HCT116 (cell line): Measurements from ENCODE around the gene PNLIPRP3. TPM values are rescaled to one million over a fixed set of nuclear protein-coding genes. Genes with fewer than 3 reads are reported as not detected.

ENCODE experiments used
- ATAC-seq: fragments of 200-7000 bp; cut with Tn5 transposase; 2 replicates; pipeline ENCODE4 v1.9.1; 2020; ENCODE audit warnings: mild to moderate bottlenecking, moderate library complexity
- BruUV-seq: library from RNA; stranded (reverse); fragments of 400-500 nt; replicated peaks from 2 replicates; lab custom pipeline; 2021; lab: Mats Ljungman, UMichigan
- CTCF ChIA-PET: fragments of 300-600 bp; sonication (Branson Sonifier 250); formaldehyde crosslinking; loops from one replicate; lab custom pipeline; 2021; ENCODE audit warnings: antibody characterized with exemption; lab: Charles Lee
- POLR2A ChIA-PET: fragments of 300-600, 350-600 bp; sonication (Branson Sonifier 250); formaldehyde crosslinking; loops from one replicate; lab custom pipeline; 2021; ENCODE audit warnings: antibody characterized with exemption; lab: Charles Lee
- RAD21 ChIA-PET, 2 experiments: fragments of 300-600 bp; sonication (Branson Sonifier 250); formaldehyde crosslinking; loops; one replicate each; lab custom pipeline; 2023; ENCODE audit warnings: low total read pairs in 2 of 2; ENCODE audit not compliant: uncharacterized antibody in 2 of 2, unreplicated experiment in 2 of 2, low non-redundant PET in 1 of 2; lab: Charles Lee
- DNase-seq: peaks from one replicate; pipeline ENCODE4 v3.0.0-alpha.2; 2010; ENCODE audit warnings: low read depth, low spot score
- H2AFZ ChIP-seq: fragments of 200-600 bp; shearing (Covaris generic), sonication (generic); 2 replicates; pipeline ENCODE4 v1.6.1; 2017; ENCODE audit warnings: low read depth, mixed run types, mixed read lengths, antibody characterized with exemption, low read length; ENCODE audit not compliant: poor library complexity, severe bottlenecking
- H3K27ac ChIP-seq: 2 replicates; pipeline ENCODE4 v1.5.1; 2012; ENCODE audit warnings: low read depth, low read length
- H3K27me3 ChIP-seq: fragments of 200-600 bp; sonication (generic); 2 replicates; pipeline ENCODE4 v1.6.1; 2016; ENCODE audit warnings: mixed run types, low read length, mixed read lengths; ENCODE audit not compliant: insufficient read depth
- H3K36me3 ChIP-seq, 2 experiments: fragments of 200-500 bp in 1 of 2; fragments of 200-600 bp in 1 of 2; sonication (Bioruptor generic) in 1 of 2; sonication (generic) in 1 of 2; 2 replicates each; pipeline versions ENCODE4 v1.5.1 to v1.6.1; 2014 to 2016; ENCODE audit warnings: low read length in 2 of 2, inconsistent platforms in 1 of 2, mixed read lengths in 1 of 2, mixed run types in 1 of 2; ENCODE audit not compliant: insufficient read depth in 2 of 2, control insufficient read depth in 1 of 2
- H3K4me1 ChIP-seq, 2 experiments: fragments of 200-600 bp in 1 of 2; sonication (generic) in 1 of 2; 2 replicates each; pipeline versions ENCODE4 v1.5.1 to v1.6.1; 2012 to 2017; ENCODE audit warnings: low read length in 2 of 2, inconsistent platforms in 1 of 2, mild to moderate bottlenecking in 1 of 2, mixed read lengths in 1 of 2, mixed run types in 1 of 2, moderate library complexity in 1 of 2; ENCODE audit not compliant: insufficient read depth in 2 of 2, control insufficient read depth in 1 of 2
- H3K4me2 ChIP-seq: fragments of 200-600 bp; sonication (generic); 2 replicates; pipeline ENCODE4 v1.6.1; 2017; ENCODE audit warnings: mixed run types, low read length, mixed read lengths
- H3K4me3 ChIP-seq, 2 experiments: fragments of 200-600 bp in 1 of 2; sonication (generic) in 1 of 2; replicated peaks in 1 of 2; 2 replicates each; pipeline ENCODE4 v1.5.1; 2011 to 2016; ENCODE audit warnings: low read length in 2 of 2, control low read depth in 1 of 2, low read depth in 1 of 2, mild to moderate bottlenecking in 1 of 2, mixed read lengths in 1 of 2, mixed run types in 1 of 2
- H3K79me2 ChIP-seq: fragments of 200-600 bp; sonication (generic); 2 replicates; pipeline ENCODE4 v1.6.1; 2017; ENCODE audit warnings: mild to moderate bottlenecking, mixed run types, low read length, moderate library complexity, mixed read lengths; ENCODE audit not compliant: insufficient read depth
- H3K9ac ChIP-seq: fragments of 200-600 bp; sonication (generic); 2 replicates; pipeline ENCODE4 v1.6.1; 2016; ENCODE audit warnings: low read length, mixed read lengths
- H3K9me2 ChIP-seq: fragments of 200-600 bp; sonication (generic), shearing (Covaris generic); 2 replicates; pipeline ENCODE4 v1.6.1; 2017; ENCODE audit warnings: mixed run types, mild to moderate bottlenecking, moderate library complexity; ENCODE audit not compliant: insufficient read depth
- H3K9me3 ChIP-seq, 2 experiments: fragments of 200-500 bp in 1 of 2; fragments of 200-600 bp in 1 of 2; sonication (Bioruptor generic) in 1 of 2; sonication (generic) in 1 of 2; 2 replicates each; pipeline ENCODE4 v1.6.1; 2014 to 2017; ENCODE audit warnings: low read length in 2 of 2, mixed read lengths in 2 of 2, inconsistent platforms in 1 of 2, low read depth in 1 of 2, mild to moderate bottlenecking in 1 of 2, mixed run types in 1 of 2, moderate library complexity in 1 of 2; ENCODE audit not compliant: control insufficient read depth in 1 of 2, insufficient read depth in 1 of 2
- H4K20me1 ChIP-seq: fragments of 200-600 bp; sonication (generic), shearing (Covaris generic); 2 replicates; pipeline ENCODE4 v1.6.1; 2017; ENCODE audit warnings: mixed run types, mild to moderate bottlenecking, moderate library complexity; ENCODE audit not compliant: insufficient read depth
- ELF1 ChIP-seq: IDR thresholded peaks from 2 replicates; pipeline ENCODE4 v1.6.1; 2012; ENCODE audit warnings: low read depth, borderline replicate concordance
- EZH2 ChIP-seq: fragments of 200-600 bp; sonication (generic); IDR thresholded peaks from 2 replicates; pipeline ENCODE4 v1.6.1; 2017; ENCODE audit warnings: antibody characterized with exemption, mixed run types
- JUND ChIP-seq: IDR thresholded peaks from 2 replicates; pipeline ENCODE4 v1.6.1; 2012
- POLR2A ChIP-seq: IDR thresholded peaks from 2 replicates; pipeline ENCODE4 v1.7.0; 2011; ENCODE audit warnings: borderline replicate concordance; ENCODE audit not compliant: insufficient read depth, insufficient read length; ENCODE audit errors: extremely low read depth
- YY1 ChIP-seq: IDR thresholded peaks from 2 replicates; pipeline ENCODE4 v1.6.1; 2011; ENCODE audit warnings: low read length, low read depth, moderate library complexity, mild to moderate bottlenecking; ENCODE audit not compliant: insufficient replicate concordance; ENCODE audit errors: extremely low read depth
- ZFX ChIP-seq: fragments of 450-650 bp; IDR thresholded peaks from 2 replicates; pipeline ENCODE4 v1.6.1; 2017
- ZNF274 ChIP-seq: fragments of 200-500 bp; sonication (Bioruptor generic); IDR thresholded peaks from 2 replicates; pipeline ENCODE4 v1.6.1; 2014; ENCODE audit warnings: mild to moderate bottlenecking, low read depth, low read length, inconsistent platforms
- intact Hi-C: fragments of 100-400 bp; cut with micrococcal nuclease; formaldehyde crosslinking; loops from 2 replicates; pipeline ENCODE4 v1.10.0; 2022
- total RNA-seq: library from RNA; stranded (reverse); gene quantifications from one replicate; pipeline ENCODE4 v1.2.1, GENCODE V29; 2021; ENCODE audit not compliant: unreplicated experiment
- TF ChIP-seq, protein P1 (sequence below): IDR thresholded peaks from 2 replicates; pipeline ENCODE4 v1.6.1; 2012; ENCODE audit warnings: low read depth
- TF ChIP-seq, protein P2 (sequence below), 3 experiments: fragments of 200-600 bp in 1 of 3; sonication (generic) in 1 of 3; IDR thresholded peaks in 2 of 3; conservative IDR thresholded peaks in 1 of 3; 2 replicates each; pipeline ENCODE4 v1.5.1; 2012 to 2017; ENCODE audit warnings: low read depth in 2 of 3, low read length in 2 of 3, antibody characterized with exemption in 1 of 3, borderline replicate concordance in 1 of 3, control low read depth in 1 of 3, mild to moderate bottlenecking in 1 of 3, mixed read lengths in 1 of 3, mixed run types in 1 of 3, moderate library complexity in 1 of 3; ENCODE audit not compliant: insufficient read depth in 1 of 3
- TF ChIP-seq, protein P3 (sequence below): IDR thresholded peaks from 2 replicates; pipeline ENCODE4 v1.6.1; 2012
- TF ChIP-seq, protein P4 (sequence below): IDR thresholded peaks from 2 replicates; pipeline ENCODE4 v1.6.1; 2011; ENCODE audit warnings: mild to moderate bottlenecking, low read length, moderate library complexity; ENCODE audit not compliant: insufficient replicate concordance; ENCODE audit errors: extremely low read depth

PNLIPRP3 gene
- total RNA-seq, 1 experiment from 2014 or later: not detected

DNA sequence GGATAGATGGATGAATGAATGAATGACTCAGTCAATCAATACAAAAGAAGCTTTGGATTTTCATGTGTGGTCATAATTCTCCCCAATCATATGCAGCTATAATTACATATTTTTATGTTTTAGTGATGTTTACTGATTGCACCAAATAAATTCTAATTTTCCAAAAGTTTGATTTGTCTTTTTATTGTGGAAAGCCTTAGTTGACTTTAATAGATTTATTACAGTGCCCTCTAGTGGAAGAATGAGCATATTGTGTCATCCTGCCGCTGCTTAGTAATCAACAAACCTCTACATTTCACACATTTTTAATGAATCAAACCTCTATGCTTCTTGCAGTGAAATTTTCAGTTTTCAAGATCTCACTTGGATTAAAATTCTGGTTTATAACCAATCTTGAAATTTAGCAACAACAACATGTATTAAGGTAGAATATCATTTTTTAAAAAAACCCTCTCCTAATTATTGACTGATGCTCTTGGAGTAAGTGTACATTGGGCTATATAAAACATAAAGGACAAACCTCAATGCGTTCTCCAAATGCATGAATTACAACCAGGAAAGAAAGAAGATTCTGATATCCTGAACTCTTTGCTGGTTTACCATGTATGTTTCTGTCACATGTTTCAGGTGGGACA, 62.5 kb downstream of the PNLIPRP3 start (continued):
- TF ChIP-seq, protein P1, sequence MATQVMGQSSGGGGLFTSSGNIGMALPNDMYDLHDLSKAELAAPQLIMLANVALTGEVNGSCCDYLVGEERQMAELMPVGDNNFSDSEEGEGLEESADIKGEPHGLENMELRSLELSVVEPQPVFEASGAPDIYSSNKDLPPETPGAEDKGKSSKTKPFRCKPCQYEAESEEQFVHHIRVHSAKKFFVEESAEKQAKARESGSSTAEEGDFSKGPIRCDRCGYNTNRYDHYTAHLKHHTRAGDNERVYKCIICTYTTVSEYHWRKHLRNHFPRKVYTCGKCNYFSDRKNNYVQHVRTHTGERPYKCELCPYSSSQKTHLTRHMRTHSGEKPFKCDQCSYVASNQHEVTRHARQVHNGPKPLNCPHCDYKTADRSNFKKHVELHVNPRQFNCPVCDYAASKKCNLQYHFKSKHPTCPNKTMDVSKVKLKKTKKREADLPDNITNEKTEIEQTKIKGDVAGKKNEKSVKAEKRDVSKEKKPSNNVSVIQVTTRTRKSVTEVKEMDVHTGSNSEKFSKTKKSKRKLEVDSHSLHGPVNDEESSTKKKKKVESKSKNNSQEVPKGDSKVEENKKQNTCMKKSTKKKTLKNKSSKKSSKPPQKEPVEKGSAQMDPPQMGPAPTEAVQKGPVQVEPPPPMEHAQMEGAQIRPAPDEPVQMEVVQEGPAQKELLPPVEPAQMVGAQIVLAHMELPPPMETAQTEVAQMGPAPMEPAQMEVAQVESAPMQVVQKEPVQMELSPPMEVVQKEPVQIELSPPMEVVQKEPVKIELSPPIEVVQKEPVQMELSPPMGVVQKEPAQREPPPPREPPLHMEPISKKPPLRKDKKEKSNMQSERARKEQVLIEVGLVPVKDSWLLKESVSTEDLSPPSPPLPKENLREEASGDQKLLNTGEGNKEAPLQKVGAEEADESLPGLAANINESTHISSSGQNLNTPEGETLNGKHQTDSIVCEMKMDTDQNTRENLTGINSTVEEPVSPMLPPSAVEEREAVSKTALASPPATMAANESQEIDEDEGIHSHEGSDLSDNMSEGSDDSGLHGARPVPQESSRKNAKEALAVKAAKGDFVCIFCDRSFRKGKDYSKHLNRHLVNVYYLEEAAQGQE: no peak

DNA sequence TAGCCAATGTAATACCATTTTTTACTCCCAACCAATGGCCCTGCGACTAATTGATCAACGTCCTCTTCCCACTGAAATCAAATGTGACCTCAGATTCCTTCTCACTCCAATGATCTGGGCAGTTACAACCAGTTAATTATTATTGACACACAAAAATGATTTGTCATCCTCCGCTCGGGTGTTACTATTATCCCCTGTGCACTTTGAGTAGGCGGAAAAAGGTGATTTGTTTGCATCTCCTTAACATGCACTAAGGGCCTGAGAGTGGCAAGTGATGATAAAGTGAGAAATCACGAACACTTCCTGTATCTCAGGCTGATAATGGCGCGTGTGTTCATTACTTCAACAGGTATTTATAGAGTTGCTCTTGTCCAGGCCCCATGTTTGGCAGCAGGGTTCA, 77.1 kb downstream of the PNLIPRP3 start:
- CTCF ChIA-PET: interaction anchor here (1.0 kb wide), 1 partner anchor 17 kb away, joined by 3 read pairs; no protein-coding TSS in a partner anchor
- no peak overlapping the region for H3K9ac ChIP-seq
- POLR2A ChIA-PET: no interaction called here
- TF ChIP-seq ZNF274: no peak
- TF ChIP-seq JUND: no peak
- TF ChIP-seq YY1: no peak
- TF ChIP-seq, protein P2, sequence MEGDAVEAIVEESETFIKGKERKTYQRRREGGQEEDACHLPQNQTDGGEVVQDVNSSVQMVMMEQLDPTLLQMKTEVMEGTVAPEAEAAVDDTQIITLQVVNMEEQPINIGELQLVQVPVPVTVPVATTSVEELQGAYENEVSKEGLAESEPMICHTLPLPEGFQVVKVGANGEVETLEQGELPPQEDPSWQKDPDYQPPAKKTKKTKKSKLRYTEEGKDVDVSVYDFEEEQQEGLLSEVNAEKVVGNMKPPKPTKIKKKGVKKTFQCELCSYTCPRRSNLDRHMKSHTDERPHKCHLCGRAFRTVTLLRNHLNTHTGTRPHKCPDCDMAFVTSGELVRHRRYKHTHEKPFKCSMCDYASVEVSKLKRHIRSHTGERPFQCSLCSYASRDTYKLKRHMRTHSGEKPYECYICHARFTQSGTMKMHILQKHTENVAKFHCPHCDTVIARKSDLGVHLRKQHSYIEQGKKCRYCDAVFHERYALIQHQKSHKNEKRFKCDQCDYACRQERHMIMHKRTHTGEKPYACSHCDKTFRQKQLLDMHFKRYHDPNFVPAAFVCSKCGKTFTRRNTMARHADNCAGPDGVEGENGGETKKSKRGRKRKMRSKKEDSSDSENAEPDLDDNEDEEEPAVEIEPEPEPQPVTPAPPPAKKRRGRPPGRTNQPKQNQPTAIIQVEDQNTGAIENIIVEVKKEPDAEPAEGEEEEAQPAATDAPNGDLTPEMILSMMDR (IDR thresholded peaks at IDR 0.05 in 2 of 3, conservative IDR thresholded peaks at IDR 0.05 in 1 of 3; ENCODE audit: borderline replicate concordance in 1 of 3, insufficient read depth in 1 of 3, low read depth in 2 of 3, low read length in 2 of 3): no peak
- no peak for TF ChIP-seq ZFX
- TF ChIP-seq, protein P3, sequence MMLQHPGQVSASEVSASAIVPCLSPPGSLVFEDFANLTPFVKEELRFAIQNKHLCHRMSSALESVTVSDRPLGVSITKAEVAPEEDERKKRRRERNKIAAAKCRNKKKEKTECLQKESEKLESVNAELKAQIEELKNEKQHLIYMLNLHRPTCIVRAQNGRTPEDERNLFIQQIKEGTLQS: no peak
- TF ChIP-seq ELF1: no peak
- no peak for TF ChIP-seq POLR2A
- TF ChIP-seq, protein P4, sequence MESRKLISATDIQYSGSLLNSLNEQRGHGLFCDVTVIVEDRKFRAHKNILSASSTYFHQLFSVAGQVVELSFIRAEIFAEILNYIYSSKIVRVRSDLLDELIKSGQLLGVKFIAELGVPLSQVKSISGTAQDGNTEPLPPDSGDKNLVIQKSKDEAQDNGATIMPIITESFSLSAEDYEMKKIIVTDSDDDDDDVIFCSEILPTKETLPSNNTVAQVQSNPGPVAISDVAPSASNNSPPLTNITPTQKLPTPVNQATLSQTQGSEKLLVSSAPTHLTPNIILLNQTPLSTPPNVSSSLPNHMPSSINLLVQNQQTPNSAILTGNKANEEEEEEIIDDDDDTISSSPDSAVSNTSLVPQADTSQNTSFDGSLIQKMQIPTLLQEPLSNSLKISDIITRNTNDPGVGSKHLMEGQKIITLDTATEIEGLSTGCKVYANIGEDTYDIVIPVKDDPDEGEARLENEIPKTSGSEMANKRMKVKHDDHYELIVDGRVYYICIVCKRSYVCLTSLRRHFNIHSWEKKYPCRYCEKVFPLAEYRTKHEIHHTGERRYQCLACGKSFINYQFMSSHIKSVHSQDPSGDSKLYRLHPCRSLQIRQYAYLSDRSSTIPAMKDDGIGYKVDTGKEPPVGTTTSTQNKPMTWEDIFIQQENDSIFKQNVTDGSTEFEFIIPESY: no peak
- no peak for TF ChIP-seq EZH2
- TF ChIP-seq, protein P1: no peak

More for the DNA sequence above, 77.1 kb downstream of the PNLIPRP3 start:
- Histone ChIP-seq H3K79me2 (no peaks in the 10 kb centered on the region), H3K4me3 (no peak overlapping the region), H3K9me2 (no peaks in the 10 kb centered on the region), H3K4me2 (no peak overlapping the region), H3K4me1 (no peaks in the 10 kb centered on the region), H3K9me3 (no peaks in the 10 kb centered on the region), H4K20me1 (no peaks in the 10 kb centered on the region), H3K27me3 (peaks cover under 1% of the 10 kb centered on the region; the same call in 1 of the 2 replicates), H3K36me3 (no peaks in the 10 kb centered on the region), H3K27ac (no peak overlapping the region), H2AFZ (no peak overlapping the region)
- DNase-seq: no peak
- no TSS peak for BruUV-seq
- no peak for ATAC-seq
- RAD21 ChIA-PET: no interaction called here
- intact Hi-C loops: no loop called here
